Effector memory CD4-positive, alpha-beta T cell (primary cell): ENCODE results near the gene CDKN2D.
A peak's percentile ranks its signal among the peaks of the same experiment; 100 is the strongest.
"Not testable (repeated sequence)": the region's sequence is repeated elsewhere in the genome, so short reads cannot be mapped to it uniquely, and the experiment has no call there.

ENCODE experiments used
- DNase-seq, 3 donors: peaks; one replicate each; pipeline ENCODE4 v3.0.0-alpha.2; 2020
- H3K27ac ChIP-seq: 2 replicates; pipeline ENCODE4 v1.7.0; 2013; ENCODE audit warnings: mild to moderate bottlenecking, low read length, moderate library complexity; ENCODE audit not compliant: insufficient read depth, poor library complexity, severe bottlenecking
- H3K27me3 ChIP-seq: replicated peaks from 2 replicates; pipeline ENCODE4 v1.7.0; 2013; ENCODE audit warnings: mild to moderate bottlenecking, low read length; ENCODE audit not compliant: insufficient read depth, control insufficient read depth, poor library complexity, severe bottlenecking
- H3K36me3 ChIP-seq: 2 replicates; pipeline ENCODE4 v1.7.0; 2013; ENCODE audit warnings: mild to moderate bottlenecking, low read length, moderate library complexity; ENCODE audit not compliant: control insufficient read depth, insufficient read depth
- H3K4me1 ChIP-seq: 2 replicates; pipeline ENCODE4 v1.7.0; 2013; ENCODE audit warnings: low read length, mild to moderate bottlenecking; ENCODE audit not compliant: control insufficient read depth, insufficient read depth, poor library complexity, severe bottlenecking
- H3K4me3 ChIP-seq: 2 replicates; pipeline ENCODE4 v1.7.0; 2013; ENCODE audit warnings: low read length, low read depth, mild to moderate bottlenecking; ENCODE audit not compliant: insufficient read depth, poor library complexity, severe bottlenecking
- H3K9me3 ChIP-seq: 2 replicates; pipeline ENCODE4 v1.7.0; 2013; ENCODE audit warnings: mild to moderate bottlenecking, low read length, moderate library complexity; ENCODE audit not compliant: control insufficient read depth

CDKN2D gene

DNA sequence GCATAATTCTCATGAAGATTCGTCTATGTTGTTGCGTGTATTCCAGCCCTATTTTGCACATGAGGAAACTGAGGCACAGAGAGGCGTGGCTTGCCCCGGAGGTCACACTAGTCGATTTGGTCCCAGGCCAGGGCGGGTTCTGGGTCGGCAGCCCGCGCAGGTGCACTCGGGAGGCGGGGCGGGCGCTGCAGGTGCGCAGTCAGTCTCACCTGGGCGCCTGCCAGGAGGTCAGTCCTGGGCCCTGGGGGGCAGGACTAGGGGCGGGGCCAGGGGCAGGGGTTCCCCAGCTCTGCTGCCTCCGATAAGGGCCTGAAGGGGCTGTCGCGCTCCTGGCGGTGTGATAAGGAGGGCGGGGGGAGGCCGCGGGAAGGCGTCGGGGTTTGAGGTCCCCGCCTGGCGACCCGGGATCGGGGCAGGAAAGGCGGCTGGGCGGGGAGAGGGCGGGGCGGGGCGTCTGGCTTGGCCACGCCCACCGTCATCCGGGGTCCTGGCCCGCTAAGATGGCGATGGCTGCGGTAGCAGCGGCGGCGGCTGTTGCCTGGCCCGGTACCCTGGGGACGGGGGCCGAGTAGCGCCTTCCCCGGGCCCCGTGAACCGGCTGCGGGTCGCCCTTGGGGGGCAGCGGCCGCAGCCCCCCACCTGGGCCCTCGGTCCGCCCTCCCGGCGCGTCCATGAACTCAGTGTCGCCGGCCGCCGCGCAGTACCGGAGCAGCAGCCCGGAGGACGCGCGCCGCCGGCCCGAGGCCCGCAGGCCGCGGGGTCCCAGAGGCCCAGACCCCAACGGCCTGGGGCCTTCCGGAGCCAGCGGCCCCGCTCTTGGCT is 25.1 kb downstream of the CDKN2D start, which contains the start of gene ATG4D:
TSS of gene ATG4D (plus strand) at position 485 of the 822 bp plus-strand sequence. CDS start at position 672, 187 bp downstream.
- Histone ChIP-seq H3K27me3 (no peaks in the 10 kb centered on the region), H3K9me3 (no peaks in the 10 kb centered on the region), H3K4me3 (peak within 1 kb of the TSS; percentile 70), H3K4me1 (peaks cover 15% of the 10 kb centered on the region), H3K36me3 (peaks cover 15% of the 10 kb centered on the region), H3K27ac (peak within 1 kb of the TSS; percentile 80)
- peak; percentile 75 to 78 (median 75) for DNase-seq

DNA sequence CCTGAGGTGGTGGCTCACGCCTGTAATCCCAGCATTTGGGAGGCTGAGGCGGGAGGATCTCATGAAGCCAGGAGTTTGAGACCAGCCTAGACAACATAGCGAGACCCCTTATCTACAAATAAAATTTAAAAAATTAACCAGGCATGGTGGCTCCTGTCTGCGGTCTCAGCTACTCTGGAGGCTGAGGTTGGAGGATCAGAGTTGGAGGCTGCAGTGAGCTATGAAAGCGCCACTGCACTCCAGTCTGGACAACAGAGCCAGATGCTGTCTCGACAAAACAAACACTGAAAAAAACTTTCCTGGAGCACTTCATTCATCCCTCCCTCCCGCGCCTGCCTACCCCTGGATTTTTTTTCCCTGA is 25.7 kb downstream of the CDKN2D start:
- Histone ChIP-seq H3K4me1 (peaks cover 15% of the 10 kb centered on the region), H3K36me3 (peaks cover 9% of the 10 kb centered on the region), H3K27me3 (no peaks in the 10 kb centered on the region), H3K9me3 (no peaks in the 10 kb centered on the region), H3K27ac (peak overlapping the region; percentile 80), H3K4me3 (peak overlapping the region; percentile 70)
- no peak for DNase-seq

GRCh38 chr19:10539016-10539415 is 29.8 kb downstream of the CDKN2D start:
- not testable (repeated sequence) for H3K4me1 ChIP-seq, DNase-seq, H3K36me3 ChIP-seq, H3K27me3 ChIP-seq, H3K4me3 ChIP-seq, H3K27ac ChIP-seq, H3K9me3 ChIP-seq

GRCh38 chr19:10538204-10538983 is 30.4 kb downstream of the CDKN2D start:
- Histone ChIP-seq H3K27ac (no peak overlapping the region), H3K27me3 (no peaks in the 10 kb centered on the region), H3K4me1 (peaks cover 4% of the 10 kb centered on the region), H3K9me3 (no peaks in the 10 kb centered on the region), H3K4me3 (no peak overlapping the region), H3K36me3 (no peaks in the 10 kb centered on the region)
- DNase-seq, result no peak

DNA sequence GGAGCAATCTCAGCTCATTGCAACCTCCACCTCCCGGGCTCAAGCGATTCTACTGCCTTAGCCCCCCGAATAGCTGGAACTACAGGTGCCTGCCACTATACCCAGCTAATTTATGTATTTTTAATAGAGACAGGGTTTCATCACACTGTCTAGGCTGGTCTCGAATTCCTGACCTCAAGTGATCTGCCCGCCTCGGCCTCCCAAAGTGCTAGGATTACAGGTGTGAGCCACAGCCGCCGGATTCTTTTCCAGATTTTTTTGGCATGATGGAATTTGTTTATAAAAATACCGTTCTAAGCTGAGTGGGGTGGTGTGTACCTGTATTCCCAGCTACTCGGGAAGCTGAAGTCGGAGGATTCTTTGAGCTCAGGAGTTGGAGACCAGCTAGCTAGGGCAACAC is 31.1 kb downstream of the CDKN2D start:
- no peaks in the 10 kb centered on the region for H3K36me3 ChIP-seq
- H3K9me3 ChIP-seq, result no peaks in the 10 kb centered on the region
- no peaks in the 10 kb centered on the region for H3K27me3 ChIP-seq
- no peak overlapping the region for H3K4me3 ChIP-seq
- no peak for DNase-seq
- no peaks in the 10 kb centered on the region for H3K4me1 ChIP-seq
- H3K27ac ChIP-seq, result no peak overlapping the region

- no peaks in the 10 kb centered on the region for H3K9me3 ChIP-seq
- no peak overlapping the region for H3K4me3 ChIP-seq
- no peak overlapping the region for H3K27ac ChIP-seq
- no peaks in the 10 kb centered on the region for H3K27me3 ChIP-seq
- no peaks in the 10 kb centered on the region for H3K36me3 ChIP-seq
- H3K4me1 ChIP-seq, result no peaks in the 10 kb centered on the region
- no peak for DNase-seq
Observed at GRCh38 chr19:10535613-10536012, 33.2 kb downstream of the CDKN2D start.

- Histone ChIP-seq H3K27ac (no peak overlapping the region), H3K9me3 (no peaks in the 10 kb centered on the region), H3K4me1 (no peaks in the 10 kb centered on the region), H3K36me3 (no peaks in the 10 kb centered on the region), H3K4me3 (no peak overlapping the region), H3K27me3 (no peaks in the 10 kb centered on the region)
- DNase-seq, result no peak
Observed at GRCh38 chr19:10533646-10534386, 35.0 kb downstream of the CDKN2D start.

DNA sequence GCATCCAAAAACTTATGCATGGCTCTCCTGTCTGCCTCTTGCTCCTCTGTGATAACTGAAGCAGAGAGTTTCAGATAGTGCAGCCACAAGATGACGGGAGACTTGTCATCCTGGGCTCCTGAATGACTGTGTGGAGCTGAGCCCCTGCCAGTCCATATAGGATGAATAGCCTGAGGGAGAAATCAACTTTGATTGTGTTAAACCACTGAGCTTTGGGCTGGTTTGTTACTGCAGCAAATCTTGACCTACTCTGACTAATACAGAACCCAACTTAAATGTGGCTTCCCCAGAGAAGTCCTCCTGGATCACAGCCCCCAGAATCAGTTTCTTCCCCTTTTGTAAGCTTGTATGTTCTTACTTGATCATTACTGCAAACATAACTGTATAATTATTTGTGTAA is 36.3 kb downstream of the CDKN2D start:
- Histone ChIP-seq H3K27ac (no peak overlapping the region), H3K9me3 (no peaks in the 10 kb centered on the region), H3K36me3 (no peaks in the 10 kb centered on the region), H3K4me3 (no peak overlapping the region), H3K27me3 (no peaks in the 10 kb centered on the region), H3K4me1 (no peaks in the 10 kb centered on the region)
- DNase-seq, result no peak

GRCh38 chr19:10526887-10527286 is 41.9 kb downstream of the CDKN2D start:
- not testable (repeated sequence) for H3K9me3 ChIP-seq, H3K4me3 ChIP-seq, DNase-seq, H3K27me3 ChIP-seq, H3K36me3 ChIP-seq, H3K27ac ChIP-seq, H3K4me1 ChIP-seq
